Measurements from ENCODE around the gene ROBO4. TPM values are rescaled to one million over a fixed set of nuclear protein-coding genes. Genes with fewer than 3 reads are reported as not detected.

ROBO4 gene
- total RNA-seq, 4 donors from 2014 or later, result 5.6 to 18.1 (median 12.0) TPM

- intact Hi-C loops (cut with DNase I; ENCODE audit: low total_unique reads), result loop anchor here (10.0 kb wide), 1 partner anchor 173 kb away; no protein-coding TSS in a partner anchor
- no peak for DNase-seq (ENCODE audit: low spot score in 2 of 2)
- TF ChIP-seq, protein P1, sequence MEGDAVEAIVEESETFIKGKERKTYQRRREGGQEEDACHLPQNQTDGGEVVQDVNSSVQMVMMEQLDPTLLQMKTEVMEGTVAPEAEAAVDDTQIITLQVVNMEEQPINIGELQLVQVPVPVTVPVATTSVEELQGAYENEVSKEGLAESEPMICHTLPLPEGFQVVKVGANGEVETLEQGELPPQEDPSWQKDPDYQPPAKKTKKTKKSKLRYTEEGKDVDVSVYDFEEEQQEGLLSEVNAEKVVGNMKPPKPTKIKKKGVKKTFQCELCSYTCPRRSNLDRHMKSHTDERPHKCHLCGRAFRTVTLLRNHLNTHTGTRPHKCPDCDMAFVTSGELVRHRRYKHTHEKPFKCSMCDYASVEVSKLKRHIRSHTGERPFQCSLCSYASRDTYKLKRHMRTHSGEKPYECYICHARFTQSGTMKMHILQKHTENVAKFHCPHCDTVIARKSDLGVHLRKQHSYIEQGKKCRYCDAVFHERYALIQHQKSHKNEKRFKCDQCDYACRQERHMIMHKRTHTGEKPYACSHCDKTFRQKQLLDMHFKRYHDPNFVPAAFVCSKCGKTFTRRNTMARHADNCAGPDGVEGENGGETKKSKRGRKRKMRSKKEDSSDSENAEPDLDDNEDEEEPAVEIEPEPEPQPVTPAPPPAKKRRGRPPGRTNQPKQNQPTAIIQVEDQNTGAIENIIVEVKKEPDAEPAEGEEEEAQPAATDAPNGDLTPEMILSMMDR (IDR thresholded peaks at IDR 0.05), result no peak
- no peak for TF ChIP-seq POLR2A (IDR thresholded peaks at IDR 0.05)
- WGBS, 2 donors, result 16 to 22% methylated on average over 3 of the region's 3 CpGs
- H3K4me3 ChIP-seq (ENCODE audit: low read depth, poor library complexity, severe bottlenecking), result no peak overlapping the region
Observed at GRCh38 chr11:124837491-124837856, 60.2 kb downstream of the ROBO4 start.

- intact Hi-C loops (cut with DNase I; ENCODE audit: low total_unique reads), result loop anchor here (10.0 kb wide), 1 partner anchor 171 kb away; no protein-coding TSS in a partner anchor
- DNase-seq (ENCODE audit: low spot score in 2 of 2), result no peak
Observed at GRCh38 chr11:124835918-124836317, 61.7 kb downstream of the ROBO4 start.

DNA sequence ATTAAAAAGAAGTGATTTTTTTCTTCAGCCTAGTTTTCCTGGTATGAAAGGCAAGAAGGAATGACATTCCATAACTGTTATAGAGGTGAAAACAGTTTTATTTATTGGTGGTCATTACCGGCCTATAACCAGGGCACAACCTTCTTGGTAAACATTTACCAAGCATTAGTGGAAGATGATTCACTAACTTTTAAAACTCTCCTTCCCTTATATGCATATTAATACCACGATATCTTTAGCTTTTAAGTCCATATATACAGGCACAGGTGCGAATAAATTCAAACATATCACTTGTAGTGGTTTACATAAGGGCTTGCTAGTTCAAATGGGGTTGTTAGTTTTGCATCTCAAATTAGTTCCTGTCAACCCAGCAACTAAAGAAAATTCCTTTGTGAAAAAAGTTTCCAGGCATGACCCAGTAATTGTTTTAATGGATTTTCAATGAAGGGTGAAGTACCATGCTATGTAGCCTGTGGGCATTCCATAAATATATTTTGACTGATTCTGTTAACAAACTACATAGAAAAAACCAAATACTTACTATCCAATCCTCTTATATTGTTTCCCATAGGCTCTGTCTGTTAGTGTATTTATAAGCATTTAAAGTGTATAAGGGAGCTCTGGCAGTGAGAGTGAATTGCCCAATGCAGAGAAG lies 63.0 kb downstream of the ROBO4 start:
- H3K4me3 ChIP-seq (ENCODE audit: low read depth, poor library complexity, severe bottlenecking), result no peak overlapping the region
- TF ChIP-seq, protein P1 (IDR thresholded peaks at IDR 0.05), result no peak
- TF ChIP-seq POLR2A (IDR thresholded peaks at IDR 0.05), result no peak
- intact Hi-C loops (cut with DNase I; ENCODE audit: low total_unique reads), result loop anchor here (10.0 kb wide), 1 partner anchor 170 kb away; no protein-coding TSS in a partner anchor
- no peak for DNase-seq (ENCODE audit: low spot score in 2 of 2)
- WGBS, 2 donors, result 83 to 88% methylated on average over 3 of the region's 3 CpGs

More at GRCh38 chr11:124835918-124836317, 61.7 kb downstream of the ROBO4 start:
- H3K4me3 ChIP-seq (ENCODE audit: low read depth, poor library complexity, severe bottlenecking), result no peak overlapping the region
- 85 to 87% methylated on average over 8 of the region's 8 CpGs for WGBS, 2 donors
- TF ChIP-seq, protein P1 (IDR thresholded peaks at IDR 0.05), result no peak

Other genes starting within 250 kb of the ROBO4 start
- 1 to 10 TPM; 4.1 to 6.4 (median 6.1) TPM for gene SIAE, start 224.1 kb downstream of the ROBO4 start, total RNA-seq
- gene SPA17, start 224.0 kb downstream of the ROBO4 start, total RNA-seq, result 1 to 10 TPM; 1.9 to 6.2 (median 2.9) TPM
- gene NRGN, start 157.9 kb downstream of the ROBO4 start, total RNA-seq, result under 1 TPM in 2 of 4 donors, not detected in 2; 0.56 to 0.84 TPM
- 1 to 10 TPM in 1 of 4 donors, under 1 TPM in 3; 0.30 to 2.3 (median 0.55) TPM for gene VSIG2, start 145.6 kb downstream of the ROBO4 start, total RNA-seq
- gene ESAM, start 135.6 kb downstream of the ROBO4 start, total RNA-seq, result 10 to 100 TPM in 3 of 4 donors, 1 to 10 TPM in 1; 6.1 to 24.1 (median 11.4) TPM
- gene MSANTD2, start 97.5 kb downstream of the ROBO4 start, total RNA-seq, result 10 to 100 TPM; 11.5 to 21.2 (median 15.2) TPM
- gene ROBO3, start 32.4 kb downstream of the ROBO4 start, total RNA-seq, result 1 to 10 TPM; 1.9 to 5.3 (median 3.3) TPM
- not detected for gene HEPN1, start 21.4 kb upstream of the ROBO4 start, total RNA-seq
- 1 to 10 TPM in 1 of 4 donors, under 1 TPM in 2, not detected in 1; 0.06 to 1.9 (median 0.97) TPM for gene HEPACAM, start 38.2 kb upstream of the ROBO4 start, total RNA-seq
- gene CCDC15, start 56.3 kb upstream of the ROBO4 start, total RNA-seq, result 1 to 10 TPM; 2.1 to 4.2 (median 2.9) TPM
- gene SLC37A2, start 165.4 kb upstream of the ROBO4 start, total RNA-seq, result 100 to 1,000 TPM; 137 to 334 (median 238) TPM
- 10 to 100 TPM in 3 of 4 donors, 1 to 10 TPM in 1; 8.6 to 17.1 (median 13.6) TPM for gene TMEM218, start 213.8 kb upstream of the ROBO4 start, total RNA-seq

All from lower leg skin (tissue), 4 donors.